IPS-20b (cell line): Measurements from ENCODE around the gene SH2B3.
A peak's percentile ranks its signal among the peaks of the same experiment; 100 is the strongest.

Source experiments
- H3K27ac ChIP-seq: one replicate; pipeline ENCODE4 v1.5.1; 2013; ENCODE audit warnings: low read length
- H3K27me3 ChIP-seq: 2 replicates; pipeline ENCODE4 v1.6.1; 2013; ENCODE audit warnings: mild to moderate bottlenecking, low read length, inconsistent platforms; ENCODE audit not compliant: insufficient read depth
- H3K36me3 ChIP-seq: 2 replicates; pipeline ENCODE4 v1.6.1; 2013; ENCODE audit warnings: low read depth, mild to moderate bottlenecking, inconsistent platforms, low read length, moderate library complexity; ENCODE audit not compliant: insufficient read depth
- H3K4me1 ChIP-seq: 2 replicates; pipeline ENCODE4 v1.6.1; 2013; ENCODE audit warnings: mild to moderate bottlenecking, control low read depth, inconsistent platforms, low read length, moderate library complexity; ENCODE audit not compliant: insufficient read depth
- H3K4me3 ChIP-seq: 2 replicates; pipeline ENCODE4 v1.5.1; 2013; ENCODE audit warnings: mild to moderate bottlenecking, low read length, inconsistent platforms
- H3K9ac ChIP-seq: 2 replicates; pipeline ENCODE4 v1.6.1; 2013; ENCODE audit warnings: low read depth, mild to moderate bottlenecking, inconsistent platforms, low read length, moderate library complexity
- H3K9me3 ChIP-seq: 2 replicates; pipeline ENCODE4 v1.6.1; 2013; ENCODE audit warnings: mild to moderate bottlenecking, low read depth, low read length, inconsistent platforms; ENCODE audit not compliant: insufficient read depth

SH2B3 gene

DNA sequence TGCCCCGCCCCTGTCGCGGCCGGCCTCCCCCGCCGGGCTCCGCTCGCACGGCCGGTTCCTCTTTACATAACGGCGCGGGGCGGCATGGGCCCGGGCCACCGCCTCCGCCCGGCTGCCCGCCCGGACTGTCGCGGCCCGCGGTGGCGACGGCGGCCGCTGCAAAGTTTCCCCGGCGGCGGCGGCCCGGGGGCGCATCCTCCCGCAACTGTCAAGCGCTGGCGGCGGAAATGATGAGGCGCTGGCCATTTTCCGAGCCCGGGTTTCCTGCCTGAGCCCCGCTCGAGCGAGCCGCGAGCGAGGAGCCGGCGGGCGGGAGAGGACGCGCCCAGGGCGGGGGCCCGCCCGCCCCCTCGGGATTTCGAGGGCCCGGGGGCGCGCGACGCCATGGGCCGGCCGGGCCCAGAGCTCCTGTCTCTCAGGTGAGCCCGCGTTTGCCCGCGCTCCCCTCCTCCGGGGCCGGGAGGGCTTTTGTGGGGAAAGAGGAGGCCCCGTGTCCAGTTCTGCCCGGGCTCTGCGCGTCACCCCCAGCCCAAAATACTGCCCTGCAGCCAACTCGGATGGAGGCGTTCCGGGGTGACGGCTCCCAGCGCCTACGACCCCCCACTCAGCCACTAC lies at the start of gene SH2B3:
TSS of gene SH2B3 (plus strand) at position 65 of the 615 bp plus-strand sequence. CDS start 12,223 bp downstream, outside the sequence.
- peak within 1 kb of the TSS; percentile 75 for H3K27ac ChIP-seq
- no peaks in the 10 kb centered on the region for H3K36me3 ChIP-seq
- peak within 1 kb of the TSS; percentile 79 for H3K4me3 ChIP-seq
- H3K9me3 ChIP-seq, result no peaks in the 10 kb centered on the region
- peak within 1 kb of the TSS; percentile 77; the same call in 1 of the 2 replicates for H3K9ac ChIP-seq
- H3K27me3 ChIP-seq, result peaks cover 8% of the 10 kb centered on the region; the same call in 1 of the 2 replicates
- peaks cover 16% of the 10 kb centered on the region for H3K4me1 ChIP-seq

DNA sequence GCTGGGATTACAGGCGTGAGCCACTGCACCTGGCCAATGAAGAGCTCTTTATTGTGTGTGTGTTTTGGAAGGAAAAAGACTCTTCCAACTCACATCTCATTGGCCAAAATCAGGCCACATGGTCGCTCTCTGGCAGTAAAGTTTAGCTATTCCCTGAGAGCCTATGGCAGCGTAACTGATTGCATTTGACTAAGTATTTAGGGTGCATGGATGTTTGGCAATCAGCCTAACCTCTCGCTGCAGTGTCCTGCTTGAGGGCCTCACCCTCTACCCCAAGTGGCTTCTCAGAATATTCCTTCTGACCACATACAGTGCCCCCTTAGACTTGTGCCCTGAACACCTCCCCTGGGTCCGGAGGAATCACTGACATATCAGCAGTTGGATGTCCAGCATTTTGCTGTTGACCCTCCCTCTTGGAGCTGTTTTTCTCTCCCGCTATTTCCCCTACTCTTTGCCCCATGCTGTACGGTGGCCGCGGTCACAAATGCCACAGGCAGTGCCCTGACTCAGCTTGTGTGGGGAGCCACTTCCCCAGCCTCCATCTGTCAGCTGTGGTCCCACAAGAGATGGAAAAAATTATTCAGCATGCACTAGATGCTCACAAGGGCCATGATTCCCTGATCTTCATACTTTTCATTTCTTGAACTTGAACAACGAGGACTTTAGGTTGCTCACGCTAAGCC lies 46.4 kb upstream of the SH2B3 start:
- H3K27ac ChIP-seq, result no peak overlapping the region
- no peaks in the 10 kb centered on the region for H3K27me3 ChIP-seq
- H3K9me3 ChIP-seq, result no peaks in the 10 kb centered on the region
- H3K4me1 ChIP-seq, result no peaks in the 10 kb centered on the region
- H3K9ac ChIP-seq, result no peak overlapping the region
- no peak overlapping the region for H3K4me3 ChIP-seq
- H3K36me3 ChIP-seq, result no peaks in the 10 kb centered on the region

DNA sequence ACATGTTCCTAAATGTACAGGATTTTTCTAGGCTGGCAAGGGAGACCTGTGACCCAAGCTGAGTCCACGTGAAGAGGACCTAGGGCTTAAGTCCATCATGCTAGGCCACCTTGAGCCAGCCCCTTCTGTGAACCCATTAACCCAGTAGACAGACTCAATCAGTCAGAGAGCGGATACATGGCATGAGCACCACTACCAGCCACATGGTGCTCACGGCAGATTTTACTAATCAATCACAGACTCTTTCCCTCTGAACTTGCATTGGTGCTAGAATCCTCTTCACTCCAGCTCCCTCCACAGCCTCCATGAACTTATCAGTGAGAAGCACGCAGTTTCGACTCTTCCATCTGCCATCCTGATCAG lies 45.8 kb upstream of the SH2B3 start:
- no peak overlapping the region for H3K9ac ChIP-seq
- H3K4me1 ChIP-seq, result no peaks in the 10 kb centered on the region
- no peaks in the 10 kb centered on the region for H3K27me3 ChIP-seq
- no peaks in the 10 kb centered on the region for H3K9me3 ChIP-seq
- H3K27ac ChIP-seq, result no peak overlapping the region
- no peaks in the 10 kb centered on the region for H3K36me3 ChIP-seq
- H3K4me3 ChIP-seq, result no peak overlapping the region

DNA sequence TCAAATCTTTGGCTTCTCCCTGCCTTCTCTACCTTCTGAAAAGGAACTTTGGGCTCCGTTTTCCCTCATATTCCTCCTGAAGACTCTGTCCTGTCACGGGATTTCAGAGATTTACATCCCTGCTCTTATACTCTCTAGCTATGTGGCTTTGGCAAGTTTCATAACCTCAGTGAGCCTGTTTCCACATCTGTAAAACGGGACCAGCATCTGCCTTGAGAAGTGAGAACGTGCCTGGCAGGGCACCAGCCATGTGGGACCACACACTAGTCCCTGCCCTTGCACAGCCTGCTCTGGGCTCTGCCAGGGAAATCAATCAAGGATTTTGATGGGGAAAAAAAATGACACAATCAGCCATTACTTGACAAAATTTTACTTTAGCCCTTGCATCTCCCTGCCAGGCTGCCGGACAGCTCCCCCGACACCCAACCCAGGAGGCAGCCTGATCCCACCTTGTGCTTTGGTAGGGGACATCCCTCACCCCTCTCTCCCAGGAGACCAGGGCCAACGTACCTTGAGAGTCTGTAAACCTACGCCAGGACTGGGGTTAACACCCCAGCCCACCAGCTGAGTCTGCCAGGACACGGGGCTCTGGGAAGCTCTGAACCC lies 45.3 kb upstream of the SH2B3 start:
- Histone ChIP-seq H3K27ac (no peak overlapping the region), H3K36me3 (no peaks in the 10 kb centered on the region), H3K4me1 (no peaks in the 10 kb centered on the region), H3K27me3 (no peaks in the 10 kb centered on the region), H3K9me3 (no peaks in the 10 kb centered on the region), H3K9ac (no peak overlapping the region), H3K4me3 (no peak overlapping the region)

DNA sequence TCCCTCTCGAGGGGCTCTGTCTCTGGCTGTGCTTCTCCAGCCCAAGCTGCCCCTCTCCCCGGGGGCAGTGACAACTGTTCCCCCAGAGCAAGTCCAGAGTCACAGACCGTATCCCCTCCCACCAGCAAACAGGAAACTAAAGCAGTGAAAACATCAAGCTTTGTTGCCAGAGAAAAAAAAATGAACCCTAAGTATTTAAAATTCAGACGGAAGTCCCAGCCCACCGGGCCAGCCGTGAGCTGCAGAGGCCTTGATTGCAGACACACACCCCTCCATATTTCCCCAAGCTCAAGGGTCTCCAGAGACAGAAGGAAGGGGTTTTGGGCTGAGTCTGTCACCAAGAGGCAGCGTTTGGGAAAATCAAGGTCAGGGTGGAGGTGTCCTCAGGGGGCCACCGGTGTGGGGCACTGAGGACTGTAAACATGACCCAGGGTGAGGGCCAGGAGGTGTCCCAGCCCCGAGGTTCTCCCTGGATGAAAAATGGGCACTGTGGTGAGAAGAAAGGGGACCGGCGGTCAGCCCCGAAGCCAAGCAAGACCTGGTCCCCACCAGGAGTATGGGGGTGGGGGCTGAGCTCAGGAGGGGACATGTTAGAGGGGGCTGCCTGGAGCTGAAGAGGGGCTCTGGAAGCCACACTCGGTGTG lies 44.5 kb upstream of the SH2B3 start:
- Histone ChIP-seq H3K9ac (no peak overlapping the region), H3K27ac (no peak overlapping the region), H3K4me1 (no peaks in the 10 kb centered on the region), H3K36me3 (no peaks in the 10 kb centered on the region), H3K27me3 (no peaks in the 10 kb centered on the region), H3K9me3 (no peaks in the 10 kb centered on the region), H3K4me3 (no peak overlapping the region)

- no peak overlapping the region for H3K4me3 ChIP-seq
- no peaks in the 10 kb centered on the region for H3K4me1 ChIP-seq
These were observed 43.8 kb upstream of the SH2B3 start for GRCh38 chr12:111361717-111362576.

DNA sequence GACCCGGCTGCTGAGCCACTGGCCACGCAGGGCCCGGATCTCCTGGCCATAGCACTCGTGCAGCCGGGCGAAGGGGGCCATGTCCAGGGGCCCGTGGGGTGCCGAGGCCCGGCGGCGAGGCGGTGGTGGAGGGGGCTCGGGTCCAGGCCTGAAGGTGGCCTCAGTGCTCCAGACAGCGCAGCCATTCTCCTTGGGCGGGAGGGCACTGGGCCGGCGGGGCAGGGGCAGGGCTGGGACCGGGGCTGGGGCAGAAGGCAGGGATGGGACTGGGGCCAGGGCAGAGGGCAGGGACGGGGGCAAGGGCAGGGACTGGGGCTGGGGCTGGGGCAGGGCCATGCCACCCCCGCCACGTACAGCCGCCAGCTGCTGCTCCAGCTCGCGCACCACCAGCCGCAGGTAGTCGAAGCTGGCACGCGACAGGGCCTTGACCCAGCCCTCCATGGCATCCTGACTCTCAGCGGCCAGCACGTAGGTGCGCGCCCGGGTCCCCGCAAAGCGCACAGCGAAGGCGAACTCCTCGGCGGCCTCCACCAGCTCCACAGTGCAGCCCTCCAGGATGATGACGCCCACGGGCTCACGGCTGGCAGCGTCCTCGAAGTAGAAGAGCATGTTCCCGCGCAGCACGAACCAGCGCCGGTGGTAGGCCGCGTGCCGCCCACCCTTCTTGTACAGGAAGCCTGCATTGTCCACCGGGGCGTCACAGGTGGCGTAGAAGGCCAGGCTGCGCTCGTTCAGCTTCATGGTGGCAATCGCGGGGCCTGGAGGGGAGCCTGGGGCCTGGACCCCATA lies 42.8 kb upstream of the SH2B3 start:
- Histone ChIP-seq H3K9ac (no peak overlapping the region), H3K36me3 (no peaks in the 10 kb centered on the region), H3K27ac (no peak overlapping the region), H3K9me3 (no peaks in the 10 kb centered on the region), H3K4me1 (no peaks in the 10 kb centered on the region), H3K4me3 (no peak overlapping the region), H3K27me3 (peaks cover 10% of the 10 kb centered on the region)

More at GRCh38 chr12:111361717-111362576, 43.8 kb upstream of the SH2B3 start:
- H3K27ac ChIP-seq, result no peak overlapping the region
- H3K36me3 ChIP-seq, result no peaks in the 10 kb centered on the region
- H3K27me3 ChIP-seq, result 0 out of 2 replicates have a peak, but pooled peaks cover under 1% of the 10 kb centered on the region
- H3K9me3 ChIP-seq, result no peaks in the 10 kb centered on the region
- H3K9ac ChIP-seq, result no peak overlapping the region

DNA sequence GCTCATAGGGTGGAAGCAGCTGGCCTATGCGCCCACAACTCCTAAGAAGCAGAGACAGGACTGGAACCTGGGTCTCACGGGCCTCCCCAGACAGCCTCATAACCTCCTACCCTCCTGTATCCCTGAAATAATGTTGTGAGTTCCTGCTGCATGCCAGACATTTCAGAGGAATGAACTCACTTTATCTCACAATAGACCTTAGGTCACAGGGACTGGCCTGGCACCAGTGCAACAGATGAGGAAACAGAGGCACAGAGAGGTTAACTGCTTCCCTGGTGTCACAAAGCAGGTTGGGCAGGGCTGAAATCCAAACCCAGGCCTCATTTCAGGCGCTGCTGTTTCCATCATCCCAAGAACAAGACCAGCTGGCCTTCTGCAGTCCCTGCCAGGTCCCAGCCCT lies 42.1 kb upstream of the SH2B3 start:
- Histone ChIP-seq H3K9me3 (no peaks in the 10 kb centered on the region), H3K4me1 (no peaks in the 10 kb centered on the region), H3K27me3 (peaks cover 17% of the 10 kb centered on the region), H3K4me3 (no peak overlapping the region), H3K9ac (no peak overlapping the region), H3K36me3 (no peaks in the 10 kb centered on the region), H3K27ac (no peak overlapping the region)

- H3K27me3 ChIP-seq, result peaks cover 27% of the 10 kb centered on the region
- no peak overlapping the region for H3K27ac ChIP-seq
- H3K4me3 ChIP-seq, result no peak overlapping the region
- no peak overlapping the region for H3K9ac ChIP-seq
- no peaks in the 10 kb centered on the region for H3K4me1 ChIP-seq
- H3K9me3 ChIP-seq, result no peaks in the 10 kb centered on the region
- no peaks in the 10 kb centered on the region for H3K36me3 ChIP-seq
These were observed 39.6 kb upstream of the SH2B3 start for GRCh38 chr12:111366075-111366474.

- H3K36me3 ChIP-seq, result no peaks in the 10 kb centered on the region
- H3K9ac ChIP-seq, result no peak overlapping the region
- H3K27me3 ChIP-seq, result peaks cover 27% of the 10 kb centered on the region
- no peak overlapping the region for H3K4me3 ChIP-seq
- H3K4me1 ChIP-seq, result no peaks in the 10 kb centered on the region
- no peak overlapping the region for H3K27ac ChIP-seq
- H3K9me3 ChIP-seq, result no peaks in the 10 kb centered on the region
These were observed 39.1 kb upstream of the SH2B3 start for GRCh38 chr12:111366583-111366982.
